NOMO-1 treated with DMSO at 0.1 percent for 48 hours (cell line): ENCODE results near the gene FAN1.
"Not testable (repeated sequence)": the region's sequence is repeated elsewhere in the genome, so short reads cannot be mapped to it uniquely, and the experiment has no call there.

Experiments used
- DNase-seq: peaks from one replicate; lab custom pipeline; 2025; ENCODE audit not compliant: unreplicated experiment; lab: John Stamatoyannopoulos, UW

Gene FAN1

DNA sequence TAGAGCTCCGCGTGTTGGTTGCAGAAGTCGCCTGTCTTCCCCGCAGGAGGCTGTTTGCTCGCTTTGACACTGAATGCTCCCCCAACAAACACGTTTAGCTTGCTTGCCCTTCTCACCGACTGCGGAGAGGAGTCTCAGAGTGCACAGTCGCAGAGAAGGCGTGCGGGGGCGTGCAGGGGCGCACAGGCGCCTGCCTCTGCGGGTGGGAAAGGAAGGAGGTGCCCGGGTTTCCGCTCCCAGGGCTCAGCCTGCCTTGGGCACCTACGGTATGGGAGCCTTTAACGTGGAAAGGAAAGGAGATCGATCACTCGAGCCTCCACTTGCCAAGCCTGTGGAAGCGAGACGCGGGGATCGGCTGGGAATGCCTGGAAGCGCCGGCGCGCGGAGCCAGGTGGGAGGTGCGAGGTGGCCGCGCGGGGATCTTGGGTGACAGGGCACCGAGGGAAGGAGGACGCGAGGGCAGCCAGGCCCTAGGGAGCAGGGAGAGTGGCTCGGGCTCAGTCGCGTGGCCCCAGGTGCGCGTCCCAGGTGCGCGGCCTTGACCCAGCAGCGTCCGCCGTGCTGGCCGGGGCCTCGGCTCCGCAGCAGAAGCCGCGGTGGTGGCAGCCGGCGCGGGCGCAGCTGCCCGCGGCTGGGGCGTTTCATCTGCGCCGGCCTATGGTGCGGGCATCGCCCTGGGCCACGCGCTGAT lies at the start of gene FAN1:
TSS of gene FAN1 (plus strand) at position 419 of the 691 bp plus-strand sequence. CDS start 749 bp downstream, outside the sequence.
- DNase-seq, result no peak

DNA sequence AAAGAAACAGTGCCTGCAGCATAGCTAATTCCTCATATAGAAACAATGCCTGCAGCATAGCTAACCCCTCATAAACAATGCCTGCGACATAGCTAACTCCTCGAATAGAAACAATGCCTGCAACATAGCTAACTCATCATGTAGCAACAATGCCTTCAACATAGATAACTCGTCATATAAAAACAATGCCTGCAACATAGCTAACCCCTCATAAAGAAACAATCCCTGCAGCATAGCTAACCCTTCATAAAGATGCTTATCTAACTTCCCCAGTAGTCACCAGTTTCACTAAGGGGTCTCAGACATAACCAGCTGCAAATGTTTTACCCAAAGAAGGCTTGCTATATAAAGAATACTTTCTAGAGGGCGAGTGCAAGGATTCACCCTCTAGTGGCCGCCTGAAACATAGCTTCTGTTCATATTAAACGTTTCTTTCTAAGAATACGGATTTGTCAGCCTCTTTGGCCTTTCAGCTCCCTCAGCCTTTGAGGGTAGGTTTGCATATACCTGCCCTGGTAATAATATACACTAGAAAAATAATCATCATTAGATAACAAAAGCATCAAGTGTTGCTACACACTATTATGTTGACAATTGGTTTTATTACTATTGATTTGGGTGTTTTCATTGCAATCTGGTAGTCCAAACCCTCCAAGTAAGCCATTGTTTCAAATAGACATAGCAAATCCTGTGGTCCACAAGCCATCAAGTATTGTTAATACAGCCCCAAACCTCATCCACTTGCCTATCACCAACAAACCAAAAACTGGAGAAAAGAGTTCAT lies 44.4 kb upstream of the FAN1 start:
- DNase-seq, result no peak

DNA sequence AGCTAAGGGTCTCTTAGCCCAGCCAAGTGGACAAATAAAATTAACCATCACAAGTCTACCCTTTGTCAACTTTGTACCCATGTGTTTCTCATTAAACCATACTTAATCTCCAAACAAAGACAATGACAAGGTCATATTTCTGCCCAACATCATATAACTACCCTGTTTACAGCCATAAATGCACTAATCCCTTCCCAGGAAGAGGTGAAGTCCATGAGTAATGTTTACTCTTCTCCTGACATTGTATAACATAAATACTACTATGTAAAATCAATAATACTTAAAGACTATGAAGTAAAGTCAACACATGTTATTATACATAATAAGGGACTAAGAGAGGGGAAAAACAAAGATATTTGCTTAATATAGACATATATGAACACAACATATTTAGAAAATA lies 38.5 kb upstream of the FAN1 start:
- no peak for DNase-seq

DNA sequence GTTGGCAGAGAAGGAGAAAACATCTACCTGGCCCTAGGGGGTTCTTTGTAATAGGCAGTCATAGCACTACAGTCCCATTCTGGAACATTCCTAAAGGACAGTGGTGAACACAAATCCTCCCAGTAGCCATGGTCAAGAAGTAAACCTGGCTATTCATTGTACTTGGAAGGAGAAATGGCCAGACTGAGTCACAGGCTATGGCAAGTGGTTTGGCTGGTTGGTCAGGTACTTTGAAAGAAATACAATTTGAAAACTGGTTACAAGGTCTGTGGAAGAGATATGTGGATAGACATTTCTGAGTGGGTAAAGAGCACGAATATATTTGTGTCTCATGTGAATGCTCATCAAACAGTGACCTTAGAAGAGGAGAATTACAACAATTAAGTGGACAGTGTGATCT lies 33.0 kb upstream of the FAN1 start:
- no peak for DNase-seq

DNA sequence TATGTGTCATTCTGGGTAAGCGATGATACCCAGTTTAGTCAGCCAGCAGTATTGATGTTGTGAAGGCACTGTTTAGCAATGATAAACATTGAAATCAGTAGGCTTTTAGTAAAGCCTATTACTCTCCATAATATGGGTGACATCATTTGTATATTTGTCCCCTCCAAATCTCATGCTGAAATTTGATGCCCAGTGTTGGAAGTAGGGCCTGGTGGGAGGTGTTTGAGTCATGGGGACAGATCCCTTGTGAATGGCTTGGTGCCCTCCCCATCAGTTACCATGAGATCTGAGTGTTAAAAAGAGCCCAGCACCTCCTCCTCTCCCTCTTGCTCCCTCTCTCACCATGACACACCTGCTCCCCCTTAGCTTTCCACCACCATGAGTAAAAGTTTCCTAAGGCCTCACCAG lies 31.4 kb upstream of the FAN1 start:
- no peak for DNase-seq

DNA sequence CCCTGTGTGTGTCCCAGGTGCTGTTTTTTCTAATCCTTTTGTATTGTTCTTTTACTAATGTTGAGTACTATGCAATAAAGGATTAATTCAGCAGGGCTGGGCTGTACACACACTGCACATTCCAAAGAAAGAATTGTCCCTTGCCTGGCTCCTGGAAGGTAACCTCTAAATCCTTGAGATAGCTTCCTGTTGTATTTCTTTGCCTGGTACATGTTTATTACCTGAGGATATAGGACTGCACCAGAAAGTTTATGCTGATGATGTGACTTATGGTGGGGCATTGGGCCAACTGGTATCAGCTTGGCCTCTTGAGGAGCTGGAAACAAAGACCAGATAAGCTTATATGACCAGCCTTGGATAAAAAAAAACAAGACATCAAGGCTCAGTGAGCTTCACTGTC lies 26.6 kb upstream of the FAN1 start:
- DNase-seq, result no peak

DNA sequence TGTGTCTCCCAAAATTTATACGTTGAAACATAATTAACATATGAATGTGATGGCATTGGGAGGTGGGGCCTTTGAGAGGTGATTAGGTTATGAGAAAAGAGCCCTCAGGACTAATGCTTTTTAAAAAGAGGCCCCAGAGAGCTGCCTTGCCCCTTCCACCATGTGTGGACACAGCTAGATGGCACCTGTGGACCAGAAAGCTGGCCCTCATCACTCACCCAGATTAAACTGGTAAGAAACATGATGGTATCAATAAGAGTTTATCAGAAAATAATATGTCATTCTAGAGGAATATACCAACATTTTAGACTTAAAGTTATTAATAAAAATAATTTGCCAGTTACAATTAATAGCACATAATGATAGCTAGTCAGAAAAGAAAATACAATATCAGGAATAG lies 25.2 kb upstream of the FAN1 start:
- no peak for DNase-seq

DNA sequence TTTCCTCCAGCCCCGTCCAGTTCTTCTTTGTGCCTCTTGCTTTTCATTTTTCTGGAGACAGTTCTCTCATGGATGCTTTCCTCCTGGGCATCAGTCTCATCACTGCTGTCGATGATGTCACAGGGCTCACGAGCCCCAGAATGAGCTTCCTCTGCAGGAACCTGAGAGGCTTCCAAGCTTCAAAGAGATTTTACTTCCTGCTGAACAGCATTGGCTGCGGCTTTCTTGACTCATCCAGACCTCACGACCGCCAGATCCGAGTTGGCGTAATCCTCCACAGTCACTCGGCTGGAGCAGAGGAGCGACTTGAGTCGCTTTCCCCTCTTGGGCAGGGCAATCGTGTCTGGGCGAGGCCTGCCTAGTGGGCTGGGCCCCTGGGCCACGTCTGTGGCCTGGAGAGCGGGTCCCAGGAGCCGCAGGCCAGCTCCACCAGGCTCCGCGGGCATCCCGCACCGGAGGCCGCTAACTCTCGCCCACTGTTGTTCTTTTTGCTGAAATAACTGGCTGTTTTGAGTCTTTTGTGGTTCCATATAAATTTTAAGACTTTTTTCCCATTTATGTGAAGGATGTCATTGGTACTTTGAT lies 20.8 kb upstream of the FAN1 start:
- DNase-seq, result no peak

DNA sequence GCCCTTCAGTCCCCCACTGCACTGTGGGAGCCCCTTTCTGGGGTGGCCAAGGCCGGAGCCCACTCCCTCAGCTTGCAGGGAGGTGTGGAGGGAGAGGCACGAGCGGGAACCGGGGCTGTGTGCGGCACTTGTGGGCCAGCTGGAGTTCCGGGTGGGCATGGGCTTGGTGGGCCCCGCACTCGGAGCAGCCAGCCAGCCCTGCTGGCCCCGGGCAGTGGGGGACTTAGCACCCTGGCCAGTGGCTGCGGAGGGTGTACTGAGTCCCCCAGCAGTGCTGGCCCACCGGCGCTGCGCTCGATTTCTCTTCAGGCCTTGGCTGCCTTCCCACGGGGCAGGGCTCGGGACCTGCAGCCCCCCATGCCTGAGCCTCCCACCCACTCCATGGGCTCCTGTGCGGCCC lies 20.0 kb upstream of the FAN1 start:
- DNase-seq, result not testable (repeated sequence)

DNA sequence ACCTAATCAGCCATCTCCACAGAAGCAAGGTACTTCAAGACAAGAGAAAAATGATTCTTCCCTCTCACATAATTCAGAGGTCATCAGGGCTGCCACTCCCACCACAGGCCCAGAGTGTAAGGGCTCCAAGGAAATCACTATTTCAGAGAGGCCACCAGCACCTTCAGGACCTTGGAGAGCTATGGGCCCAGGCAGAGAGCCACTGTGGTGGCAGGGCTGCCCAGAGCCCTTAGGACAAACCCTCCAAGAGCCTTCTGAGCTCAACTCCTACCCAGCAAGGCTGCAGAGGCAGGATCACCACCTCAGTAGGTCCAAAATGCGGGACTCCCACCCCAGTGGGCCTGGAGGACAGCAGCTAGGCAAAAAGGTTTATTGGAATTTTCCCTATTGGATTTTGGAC lies 17.9 kb upstream of the FAN1 start:
- DNase-seq, result no peak

DNA sequence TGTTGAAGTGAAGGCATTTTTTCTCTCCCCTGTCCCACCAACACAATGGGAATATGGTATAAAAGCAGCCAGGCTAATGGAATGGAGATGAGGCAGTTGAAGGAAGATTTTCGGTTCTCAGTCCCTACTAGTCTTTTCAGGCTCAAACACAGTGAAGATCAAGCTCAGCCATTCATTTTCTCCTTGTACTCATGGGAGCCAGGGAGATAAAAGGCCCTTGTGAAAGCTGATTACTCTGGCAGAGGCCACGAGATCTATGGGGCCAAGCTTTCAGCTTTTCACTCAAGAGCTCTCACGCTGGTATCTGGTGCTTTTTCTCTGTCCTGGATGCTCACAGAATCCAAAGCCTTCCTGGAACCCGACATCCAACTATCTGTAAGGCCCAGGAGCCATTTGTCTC lies 14.5 kb upstream of the FAN1 start:
- no peak for DNase-seq

DNA sequence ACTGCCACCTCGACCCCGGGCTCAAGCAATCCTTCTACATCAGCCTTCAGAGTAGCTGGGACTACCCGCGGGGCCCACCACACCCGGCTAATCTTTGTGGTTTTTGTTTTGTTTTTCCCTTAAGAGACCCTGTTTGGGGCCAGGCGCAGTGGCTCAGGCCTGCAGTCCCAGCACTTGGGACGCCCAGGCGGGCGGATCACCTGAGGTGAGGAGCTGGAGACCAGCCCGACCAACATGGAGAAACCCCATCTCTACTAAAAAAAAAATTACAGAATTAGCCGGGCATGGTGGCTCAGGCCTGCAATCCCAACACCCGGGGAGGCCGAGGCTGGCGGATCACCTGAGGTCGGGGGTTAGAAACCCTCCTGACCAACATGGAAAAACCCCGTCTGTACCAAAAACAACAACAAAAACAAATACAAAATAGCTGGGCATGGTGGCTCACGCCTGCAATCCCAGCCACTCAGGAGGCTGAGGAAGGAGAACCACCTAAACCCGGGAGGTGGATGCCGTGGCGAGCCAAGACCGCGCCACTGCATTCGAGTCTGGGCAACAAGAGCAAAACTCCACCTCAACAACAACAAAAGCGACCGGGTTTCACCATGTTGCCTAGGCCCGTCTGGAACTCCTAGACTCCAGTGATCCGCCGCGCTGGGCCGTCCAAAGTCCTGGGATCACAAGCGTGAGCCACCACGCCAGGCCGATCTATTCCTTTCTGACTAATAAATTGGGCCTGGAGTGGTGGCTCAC lies 8.1 kb upstream of the FAN1 start:
- no peak for DNase-seq

DNA sequence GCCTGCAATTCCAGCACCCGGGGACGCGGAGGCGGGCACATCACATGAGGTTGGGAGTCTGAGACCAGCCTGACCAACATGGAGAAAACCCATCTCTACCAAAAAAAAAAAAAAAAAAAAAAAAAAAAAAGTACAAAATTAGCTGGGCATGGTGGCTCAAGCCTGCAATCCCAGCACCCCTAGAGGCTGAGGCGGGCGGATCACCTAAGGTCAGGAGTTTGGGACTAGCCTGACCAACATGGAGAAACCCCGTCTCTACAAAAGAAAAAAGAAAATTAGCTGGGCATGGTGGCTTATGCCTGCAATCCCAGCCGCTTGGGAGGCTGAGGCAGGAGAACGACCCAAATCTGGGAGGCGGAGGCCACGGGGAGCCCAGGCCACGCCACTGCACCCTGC lies 7.5 kb upstream of the FAN1 start:
- DNase-seq, result no peak

DNA sequence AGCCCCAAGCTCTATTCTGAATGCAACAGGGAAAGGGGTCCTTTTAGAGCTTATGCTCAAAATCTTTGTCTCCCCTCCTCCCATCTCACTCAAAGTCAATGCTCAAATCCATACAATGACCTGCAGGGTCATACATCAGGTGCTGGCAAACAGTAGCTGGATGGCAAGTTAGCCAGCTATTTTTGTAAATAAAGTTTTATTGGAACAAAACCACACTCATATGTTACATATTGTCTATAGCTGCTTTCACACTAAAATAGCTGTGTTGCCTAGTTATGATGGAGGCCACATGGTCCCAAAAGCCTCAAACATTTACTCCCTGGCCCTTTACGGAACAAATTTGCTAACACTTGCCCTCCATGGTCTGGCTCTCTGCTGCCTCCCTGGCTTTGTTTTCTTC lies 1.8 kb upstream of the FAN1 start:
- no peak for DNase-seq

DNA sequence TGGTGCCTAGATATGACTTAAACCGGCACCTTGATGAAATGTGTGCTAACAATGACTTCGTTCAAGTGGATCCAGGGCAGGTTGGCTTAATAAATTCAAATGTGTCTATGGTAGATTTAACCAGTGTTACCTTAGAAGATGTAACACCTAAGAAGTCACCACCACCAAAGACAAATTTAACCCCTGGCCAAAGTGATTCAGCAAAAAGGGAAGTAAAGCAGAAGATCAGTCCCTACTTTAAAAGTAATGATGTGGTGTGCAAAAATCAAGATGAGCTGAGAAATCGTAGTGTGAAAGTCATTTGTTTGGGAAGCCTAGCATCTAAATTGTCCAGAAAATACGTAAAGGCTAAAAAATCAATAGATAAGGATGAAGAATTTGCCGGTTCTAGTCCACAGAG lies 1.1 kb downstream of the FAN1 start:
- no peak for DNase-seq

DNA sequence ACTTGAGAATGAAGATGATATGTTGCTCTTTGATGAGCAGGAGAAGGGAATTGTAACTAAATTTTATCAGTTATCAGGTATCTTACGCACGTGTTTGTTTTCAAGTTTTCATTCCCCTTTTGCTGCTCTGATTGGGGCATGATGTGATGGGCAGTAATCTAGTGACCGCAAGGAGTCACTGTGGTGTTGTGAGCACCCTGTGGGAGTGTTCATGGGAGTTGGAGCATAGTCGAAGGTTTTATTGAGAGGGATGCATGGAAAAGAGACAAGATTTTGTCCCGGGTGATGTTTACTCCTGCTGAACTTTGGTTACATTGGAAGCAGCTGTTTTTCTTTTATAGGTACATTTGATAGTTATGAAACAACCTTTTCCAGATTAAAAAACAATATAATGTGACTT lies 2.1 kb downstream of the FAN1 start:
- DNase-seq, result no peak

DNA sequence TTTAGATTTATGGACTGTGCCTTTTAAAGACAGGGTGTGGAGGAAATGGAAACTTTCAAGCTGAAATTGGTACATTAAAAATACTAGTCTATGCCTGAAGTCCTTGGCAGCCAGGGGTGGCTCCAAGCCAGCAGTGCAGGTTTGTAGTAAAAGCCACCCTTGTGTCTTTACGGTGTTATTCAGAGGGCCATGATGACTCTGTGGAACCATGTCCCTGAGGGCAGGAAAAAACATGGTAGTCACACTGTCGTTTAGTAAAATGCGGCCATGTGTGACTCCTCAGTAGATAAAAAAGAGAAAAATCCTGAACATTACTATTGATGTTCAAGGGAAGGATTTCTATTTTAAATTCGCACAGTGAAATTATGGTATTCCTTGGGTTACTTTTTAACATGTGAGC lies 2.7 kb downstream of the FAN1 start:
- DNase-seq, result no peak

DNA sequence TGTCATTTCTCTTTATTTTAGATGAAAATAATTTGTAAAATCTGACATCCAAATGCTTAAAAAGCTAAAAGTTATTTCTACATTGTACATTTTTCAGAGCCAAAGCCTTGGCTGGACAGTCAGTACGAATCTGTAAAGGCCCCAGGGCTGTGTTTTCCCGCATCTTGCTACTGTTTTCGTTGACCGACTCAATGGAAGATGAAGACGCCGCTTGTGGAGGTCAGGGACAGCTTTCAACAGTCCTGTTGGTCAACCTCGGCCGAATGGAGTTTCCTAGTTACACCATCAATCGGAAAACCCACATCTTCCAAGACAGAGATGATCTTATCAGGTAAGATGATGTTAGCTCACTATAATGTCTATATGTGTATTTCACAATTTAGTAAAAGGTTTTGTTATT lies 10.0 kb downstream of the FAN1 start:
- no peak for DNase-seq

DNA sequence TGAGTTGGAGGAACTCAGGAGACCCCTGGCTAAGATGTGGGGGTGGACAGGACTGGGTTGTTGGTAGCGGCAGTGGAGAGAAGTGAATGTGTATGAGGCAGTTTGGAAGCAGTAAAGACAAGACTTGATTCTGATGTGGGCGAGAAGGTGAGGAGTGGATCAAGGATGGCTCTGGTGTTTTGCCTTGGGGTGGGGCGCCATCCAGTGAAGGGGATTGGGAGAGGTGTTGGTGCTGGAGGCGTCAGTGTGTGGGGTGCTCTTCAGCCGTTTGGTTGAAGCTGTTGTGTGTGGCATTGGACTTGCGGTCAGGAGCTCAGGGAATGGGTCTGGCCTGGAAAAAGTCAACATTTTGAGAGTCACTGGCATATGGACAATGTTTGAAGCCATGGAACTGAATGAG lies 13.3 kb downstream of the FAN1 start:
- no peak for DNase-seq

DNA sequence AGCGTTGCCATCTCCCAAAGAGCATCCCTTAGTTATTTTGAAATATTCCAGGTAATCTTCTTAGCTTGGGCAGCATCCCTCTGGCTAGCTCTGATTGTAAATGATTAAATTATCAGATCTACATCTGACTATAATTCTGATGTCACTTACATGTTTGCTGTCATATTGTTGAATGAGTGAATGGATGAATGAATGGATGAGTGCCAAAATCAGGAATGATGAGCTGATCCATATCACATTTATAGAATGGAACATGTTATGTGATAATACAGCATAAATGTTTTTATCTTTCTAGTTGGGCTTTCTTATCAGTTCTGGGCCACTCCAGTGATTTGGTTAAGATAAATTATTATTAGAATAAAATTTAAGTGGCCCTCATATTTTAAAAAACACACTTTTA lies 14.0 kb downstream of the FAN1 start:
- no peak for DNase-seq

DNA sequence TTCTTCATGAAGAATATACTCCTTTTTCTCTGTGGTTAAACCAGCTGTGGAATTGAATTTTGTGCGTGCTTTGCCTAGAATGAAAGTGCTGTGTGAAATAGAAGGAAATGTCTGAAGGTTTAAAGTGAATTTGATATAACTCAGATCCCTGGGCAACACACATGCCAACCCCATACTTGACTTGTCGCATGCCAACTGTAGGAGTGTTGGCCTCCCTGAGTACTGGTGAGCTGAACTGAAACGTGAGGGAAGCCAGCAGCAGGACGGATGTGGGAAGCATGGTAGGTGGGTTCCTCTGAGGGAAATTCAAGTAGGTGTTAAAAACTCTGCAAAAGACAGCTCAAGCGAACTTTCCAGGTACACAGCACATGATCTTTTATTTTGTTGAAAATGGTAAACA lies 14.7 kb downstream of the FAN1 start:
- DNase-seq, result no peak
